Motor neuron (in vitro differentiated cells): Measurements from ENCODE around the gene HAND1. TPM values are rescaled to one million over a fixed set of nuclear protein-coding genes. Genes with fewer than 3 reads are reported as not detected.
A peak's percentile ranks its signal among the peaks of the same experiment; 100 is the strongest.

Experiments
- ATAC-seq, 8 experiments: fragments of 200-7000 bp; cut with Tn5 transposase; replicated peaks in 6 of 8; 2 replicates each; pipeline ENCODE4 v1.8.0; 2021; ENCODE audit warnings: mild to moderate bottlenecking in 8 of 8, moderate library complexity in 8 of 8
- H3K27ac ChIP-seq, 2 donors: fragments of 250-450 bp; sonication (Bioruptor Pico); 2 replicates each; pipeline ENCODE4 v1.9.0; 2021; ENCODE audit warnings: antibody characterized with exemption in 2 of 2, mild to moderate bottlenecking in 2 of 2, moderate library complexity in 1 of 2
- H3K4me1 ChIP-seq, 2 donors: fragments of 250-450 bp; sonication (Bioruptor Pico); replicated peaks in 1 of 2; 2 replicates each; pipeline ENCODE4 v1.6.1; 2021; ENCODE audit warnings: antibody characterized with exemption in 2 of 2, mild to moderate bottlenecking in 2 of 2, moderate library complexity in 1 of 2
- H3K4me3 ChIP-seq, 5 donors: fragments of 250-450 bp; sonication (Bioruptor Pico); 2 replicates each; pipeline ENCODE4 v1.9.0; 2021; ENCODE audit warnings: antibody characterized with exemption in 5 of 5, mild to moderate bottlenecking in 5 of 5, moderate library complexity in 4 of 5
- WGBS, 10 experiments: fragments of 450-650 bp; shearing (Covaris generic); methylation state at CpG; one replicate each; pipeline ENCODE4 v1.0.0; 2022; 5-methylcytosine and 5-hydroxymethylcytosine counted together
- in situ Hi-C, 9 experiments: fragments of 400-800 bp; cut with MboI; loops; one replicate each; pipeline ENCODE4 v1.15.0; 2021; ENCODE audit warnings: low sequenced_read_pairs in 9 of 9, low pct_unique_long_range_greater_than_20kb in 2 of 9; ENCODE audit not compliant: unreplicated experiment in 9 of 9
- total RNA-seq, 8 experiments: library from RNA; unstranded; fragments of 300-600 nt; gene quantifications; 2 replicates each; pipeline versions ENCODE4 v1.2.3 to v1.2.4, GENCODE V29; 2022

HAND1 gene
- total RNA-seq, 8 experiments from 2014 or later, result 0.05 to 0.38 (median 0.25) TPM; not detected in 4

DNA sequence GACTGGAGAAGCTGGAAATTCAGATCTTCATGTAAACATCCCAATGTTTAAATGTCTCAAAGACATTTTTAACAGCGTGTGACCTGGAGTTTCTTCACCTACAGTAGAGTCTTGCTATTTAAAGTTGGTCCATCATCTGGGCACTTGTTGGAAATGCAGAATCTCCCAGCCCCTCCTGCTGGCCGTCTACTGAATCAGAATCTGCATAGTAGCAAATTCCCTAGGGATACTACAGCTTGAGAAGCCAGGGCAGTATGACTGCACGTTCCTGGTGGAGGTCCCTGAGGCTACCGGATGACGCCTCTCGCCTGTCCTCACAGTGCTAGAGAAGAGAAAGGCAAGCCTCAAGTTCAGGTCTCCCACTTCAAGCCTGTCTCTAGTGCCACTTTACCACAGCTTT, 16.5 kb downstream of the HAND1 start:
- H3K4me1 ChIP-seq, result no peaks in the 10 kb centered on the region
- in situ Hi-C loops, result loop anchor here in 4 of 9 experiments (10.0 to 25.0 kb wide), 2 partner anchors 143 to 151 kb away; no protein-coding TSS in a partner anchor
- no peak overlapping the region for H3K4me3 ChIP-seq
- peak in 5 of 8 experiments; percentile 22 to 88 (median 70) for ATAC-seq
- H3K27ac ChIP-seq, result no peak overlapping the region
- WGBS, 10 experiments, result 40 to 75% (median 60%) methylated on average over 1 to 5 of the region's 6 CpGs; no CpG with 5 or more reads in 5 of the 10 experiments

DNA sequence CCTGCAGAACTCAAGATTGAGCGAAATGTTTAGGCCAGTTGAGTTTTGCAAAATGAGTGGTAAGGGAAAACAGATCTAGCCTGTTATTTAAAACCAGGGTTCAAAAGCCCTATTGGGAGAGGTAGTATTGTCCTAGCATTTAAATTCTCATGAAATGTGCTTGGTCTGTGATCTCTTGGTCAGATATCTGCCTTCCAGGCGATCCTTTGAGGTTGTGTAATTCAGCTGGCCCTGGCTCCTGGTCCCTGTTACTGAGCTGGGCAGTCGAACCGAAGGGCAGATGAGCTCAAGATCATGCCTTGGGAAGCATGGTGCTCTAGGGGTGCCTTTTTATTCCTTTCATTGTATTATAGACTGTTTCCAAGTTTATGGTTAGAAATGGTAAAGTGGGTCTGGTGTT, 17.9 kb downstream of the HAND1 start:
- ATAC-seq, result no peak
- Histone ChIP-seq H3K4me1 (no peaks in the 10 kb centered on the region), H3K27ac (no peak overlapping the region), H3K4me3 (no peak overlapping the region)
- 50 to 100% (median 100%) methylated on average over 1 to 4 of the region's 4 CpGs; no CpG with 5 or more reads in 3 of the 10 experiments for WGBS, 10 experiments
- in situ Hi-C loops, result loop anchor here in 4 of 9 experiments (10.0 to 25.0 kb wide), 2 partner anchors 145 to 152 kb away; no protein-coding TSS in a partner anchor

DNA sequence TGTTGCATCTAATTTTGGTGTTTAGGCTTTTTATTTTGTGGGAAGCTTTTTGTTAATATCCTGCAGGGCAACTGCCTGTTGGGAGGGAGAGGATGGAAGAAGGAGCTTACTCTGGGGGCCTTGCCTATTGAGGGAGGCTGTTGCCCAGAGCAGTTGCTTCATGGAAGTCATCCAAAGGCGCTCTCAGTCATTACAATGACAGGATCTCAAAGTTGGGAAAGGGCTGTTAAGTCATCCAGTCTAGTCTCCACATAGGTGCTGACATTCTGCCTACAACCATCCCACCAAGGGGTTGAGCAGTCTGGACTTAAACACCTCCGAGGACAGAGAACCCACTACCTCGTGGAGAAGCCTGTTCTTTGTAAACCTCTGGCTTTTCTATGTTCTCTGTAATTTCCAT, 19.0 kb downstream of the HAND1 start:
- ATAC-seq, result no peak
- no peak overlapping the region for H3K27ac ChIP-seq
- 60 to 100% (median 80%) methylated on average over 1 to 3 of the region's 3 CpGs; no CpG with 5 or more reads in 4 of the 10 experiments for WGBS, 10 experiments
- no peaks in the 10 kb centered on the region for H3K4me1 ChIP-seq
- in situ Hi-C loops, result loop anchor here in 3 of 9 experiments (25.0 kb wide), 1 partner anchor 153 kb away; no protein-coding TSS in a partner anchor
- H3K4me3 ChIP-seq, result no peak overlapping the region

DNA sequence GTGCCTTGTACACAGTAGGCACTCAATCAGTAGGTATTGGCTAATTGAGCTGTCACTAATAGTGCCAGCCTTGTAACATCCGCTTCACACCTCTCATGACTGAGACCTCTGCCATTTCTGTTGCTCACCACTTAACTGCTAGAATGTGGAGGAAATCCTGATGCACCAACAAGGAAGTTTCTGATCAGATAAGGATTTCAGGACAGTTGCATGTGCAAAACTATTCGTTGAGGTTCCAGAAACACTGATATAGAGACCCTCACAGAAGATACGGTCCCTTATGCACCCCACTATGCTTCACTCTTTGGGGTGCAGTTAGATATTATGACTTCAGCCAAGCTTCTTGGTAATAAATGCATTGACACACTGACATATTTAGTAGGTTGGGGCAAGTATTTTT, 21.5 kb downstream of the HAND1 start:
- in situ Hi-C loops, result loop anchor here in 3 of 9 experiments (25.0 kb wide), 1 partner anchor 156 kb away; no protein-coding TSS in a partner anchor
- WGBS, 10 experiments, result 94 to 100% (median 100%) methylated on average over 1 to 2 of the region's 3 CpGs; no CpG with 5 or more reads in 3 of the 10 experiments
- Histone ChIP-seq H3K4me1 (no peaks in the 10 kb centered on the region), H3K27ac (no peak overlapping the region), H3K4me3 (no peak overlapping the region)
- ATAC-seq, result no peak

DNA sequence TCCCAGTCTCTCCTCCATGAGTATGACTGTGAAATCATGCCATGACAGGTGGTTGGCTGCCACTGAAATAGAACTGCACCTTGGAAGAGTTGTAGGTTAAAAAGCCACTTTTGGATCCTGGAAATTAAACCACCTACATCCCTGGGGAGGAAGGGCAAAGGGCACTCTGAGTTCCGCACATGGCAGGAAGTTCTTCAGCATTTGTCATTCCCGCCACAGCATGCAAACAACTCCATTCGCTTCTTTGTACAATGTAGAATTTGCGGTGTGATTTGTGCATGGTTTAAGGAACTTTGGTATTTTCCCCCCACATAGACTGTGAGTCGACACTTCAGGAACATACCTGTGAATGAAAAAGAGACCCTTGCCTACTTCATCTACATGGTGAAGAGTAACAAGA, 22.4 kb downstream of the HAND1 start:
- ATAC-seq, result no peak
- 83 to 100% (median 96%) methylated on average over 1 to 5 of the region's 5 CpGs; no CpG with 5 or more reads in 1 of the 10 experiments for WGBS, 10 experiments
- in situ Hi-C loops, result loop anchor here in 3 of 9 experiments (25.0 kb wide), 1 partner anchor 157 kb away; no protein-coding TSS in a partner anchor

DNA sequence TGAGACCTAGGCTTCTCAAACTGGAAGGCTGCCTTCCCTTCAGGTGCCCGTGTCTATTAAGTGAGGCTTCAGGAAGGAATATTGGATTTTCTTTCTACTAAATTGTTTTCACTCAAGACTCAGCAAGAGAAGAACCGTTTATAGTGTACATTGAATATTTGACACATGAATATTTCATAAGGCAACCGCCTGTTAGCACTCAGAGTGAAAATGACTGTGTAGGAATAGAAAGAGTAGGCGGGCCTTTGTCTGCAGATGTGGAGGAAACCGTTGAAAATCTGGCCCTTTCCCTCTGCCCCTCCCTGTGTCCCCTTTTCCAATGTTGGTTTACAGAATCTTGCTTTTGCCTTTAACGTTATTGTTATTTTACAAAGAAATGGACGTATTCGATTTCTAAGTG, 26.1 kb downstream of the HAND1 start:
- no peak overlapping the region for H3K27ac ChIP-seq
- no peak overlapping the region for H3K4me3 ChIP-seq
- peak in 3 of 8 experiments; percentile 44 to 70 (median 66) for ATAC-seq
- in situ Hi-C loops, result loop anchor here in 3 of 9 experiments (25.0 kb wide), 1 partner anchor 160 kb away; no protein-coding TSS in a partner anchor
- 21 to 95% (median 80%) methylated on average over 3 to 8 of the region's 8 CpGs for WGBS, 10 experiments
- H3K4me1 ChIP-seq, result peaks cover 0 to 7% of the 10 kb centered on the region in 2 donors

More for the DNA sequence above, 22.4 kb downstream of the HAND1 start:
- no peaks in the 10 kb centered on the region for H3K4me1 ChIP-seq
- no peak overlapping the region for H3K27ac ChIP-seq
- H3K4me3 ChIP-seq, result no peak overlapping the region

DNA sequence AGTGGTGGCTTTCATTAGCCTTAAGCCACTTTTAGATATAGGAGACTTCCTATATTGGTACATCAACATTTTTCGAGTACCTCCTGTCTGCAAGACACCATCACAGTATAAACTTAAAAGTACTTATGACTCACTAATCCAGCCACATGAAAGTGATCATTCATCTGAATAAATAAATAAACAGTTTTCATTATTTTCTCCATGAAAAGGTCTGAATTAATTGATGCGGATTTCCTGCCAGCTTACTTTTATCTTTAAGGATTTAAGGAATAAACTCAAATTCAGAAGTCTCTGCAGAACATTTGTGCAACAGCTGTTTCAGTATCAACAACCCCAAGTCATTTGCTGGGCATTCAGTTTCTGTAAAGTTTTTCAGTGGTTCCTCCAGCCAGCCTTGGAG, 28.2 kb downstream of the HAND1 start:
- Histone ChIP-seq H3K4me1 (peaks cover 0 to 7% of the 10 kb centered on the region in 2 donors), H3K4me3 (no peak overlapping the region), H3K27ac (no peak overlapping the region)
- in situ Hi-C loops, result loop anchor here in 3 of 9 experiments (25.0 kb wide), 1 partner anchor 163 kb away; no protein-coding TSS in a partner anchor
- 50 to 100% (median 80%) methylated on average over 1 to 2 of the region's 2 CpGs; no CpG with 5 or more reads in 1 of the 10 experiments for WGBS, 10 experiments
- no peak for ATAC-seq

DNA sequence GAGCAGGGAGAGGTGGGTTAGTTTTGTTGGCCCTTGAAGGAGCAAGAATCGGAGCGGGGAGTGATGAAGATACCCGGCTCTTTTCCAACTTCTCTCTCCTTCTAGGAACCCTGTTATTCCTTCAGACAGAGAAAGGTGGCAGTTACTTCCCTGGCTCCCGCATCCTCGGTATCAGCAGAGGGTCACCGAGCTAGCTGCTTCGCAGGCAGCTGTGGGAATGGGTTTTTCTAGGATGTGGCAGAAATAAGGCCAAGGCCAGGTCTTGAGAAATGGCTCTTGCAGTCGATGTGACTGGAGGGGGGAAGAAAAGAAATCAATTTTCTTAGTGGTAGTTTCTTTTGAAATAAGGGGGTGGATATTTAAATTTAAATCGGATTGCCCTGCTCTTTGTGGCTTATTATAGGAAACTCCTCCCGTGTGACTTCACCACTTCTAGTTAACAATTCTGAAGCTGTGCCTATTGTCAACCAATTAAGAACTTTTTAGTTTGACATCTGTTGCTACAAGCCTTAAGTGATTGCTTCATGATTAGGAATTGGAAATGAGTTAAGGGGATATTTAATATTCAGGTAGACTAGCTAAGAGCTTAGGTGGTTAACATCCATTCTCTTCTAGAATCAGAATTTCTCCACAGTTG, 30.8 kb downstream of the HAND1 start:
- in situ Hi-C loops, result no loop called here
- H3K4me3 ChIP-seq, result peak overlapping the region; percentile 71 to 93 (median 84)
- peaks cover 0 to 9% of the 10 kb centered on the region in 2 donors for H3K4me1 ChIP-seq
- ATAC-seq, result peak in 2 of 8 experiments; percentile 0
- 0 to 8% (median 2%) methylated on average over 1 to 8 of the region's 10 CpGs; no CpG with 5 or more reads in 1 of the 10 experiments for WGBS, 10 experiments
- no peak overlapping the region for H3K27ac ChIP-seq

DNA sequence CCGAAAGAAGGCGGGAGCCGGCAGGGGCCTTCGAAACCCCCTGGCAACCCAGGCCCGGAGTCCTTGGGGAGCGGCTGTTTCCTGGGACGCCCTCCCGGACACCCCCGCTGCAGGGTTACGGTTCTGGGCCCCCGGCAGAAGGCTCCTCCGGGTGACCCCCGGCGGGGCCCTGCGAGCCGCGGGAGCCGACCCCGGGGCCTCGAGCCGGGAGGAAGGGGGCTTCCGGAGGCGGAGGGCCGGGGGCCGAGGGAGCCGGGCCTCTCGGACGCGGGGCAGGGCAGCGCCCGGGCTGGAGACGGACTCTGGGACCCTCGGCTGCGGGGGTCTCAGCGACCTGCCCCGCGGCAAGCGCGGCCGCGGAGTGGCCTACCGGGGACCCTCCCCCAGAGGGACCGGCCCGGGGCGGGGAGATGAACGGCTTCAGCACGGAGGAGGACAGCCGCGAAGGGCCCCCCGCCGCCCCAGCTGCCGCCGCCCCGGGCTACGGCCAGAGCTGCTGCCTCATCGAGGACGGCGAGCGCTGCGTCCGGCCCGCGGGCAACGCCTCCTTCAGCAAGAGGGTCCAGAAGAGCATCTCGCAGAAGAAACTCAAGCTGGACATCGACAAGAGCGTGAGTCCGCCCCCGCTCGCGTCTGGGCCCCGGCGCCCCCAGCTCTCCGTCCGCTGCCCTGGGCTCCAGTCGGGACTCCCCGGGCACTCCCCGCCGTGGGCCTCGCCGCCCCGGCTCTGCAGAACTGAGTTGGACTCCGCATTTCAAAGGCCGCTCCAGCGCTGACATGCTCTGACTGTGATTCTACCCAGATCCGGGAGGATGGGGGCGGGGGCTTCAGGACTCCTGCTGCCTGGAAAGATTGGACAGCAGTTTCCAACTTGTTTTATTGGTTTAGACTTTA, 31.6 kb downstream of the HAND1 start:
- in situ Hi-C loops, result no loop called here
- peak; percentile 25 to 44 (median 36) for ATAC-seq
- WGBS, 10 experiments, result 0% methylated on average over 1 of the region's 87 CpGs; no CpG with 5 or more reads in 7 of the 10 experiments
- Histone ChIP-seq H3K4me1 (peaks cover 0 to 9% of the 10 kb centered on the region in 2 donors), H3K27ac (peak overlapping the region in 1 of 2 donors; percentile 47), H3K4me3 (peak overlapping the region; percentile 71 to 93 (median 84))

DNA sequence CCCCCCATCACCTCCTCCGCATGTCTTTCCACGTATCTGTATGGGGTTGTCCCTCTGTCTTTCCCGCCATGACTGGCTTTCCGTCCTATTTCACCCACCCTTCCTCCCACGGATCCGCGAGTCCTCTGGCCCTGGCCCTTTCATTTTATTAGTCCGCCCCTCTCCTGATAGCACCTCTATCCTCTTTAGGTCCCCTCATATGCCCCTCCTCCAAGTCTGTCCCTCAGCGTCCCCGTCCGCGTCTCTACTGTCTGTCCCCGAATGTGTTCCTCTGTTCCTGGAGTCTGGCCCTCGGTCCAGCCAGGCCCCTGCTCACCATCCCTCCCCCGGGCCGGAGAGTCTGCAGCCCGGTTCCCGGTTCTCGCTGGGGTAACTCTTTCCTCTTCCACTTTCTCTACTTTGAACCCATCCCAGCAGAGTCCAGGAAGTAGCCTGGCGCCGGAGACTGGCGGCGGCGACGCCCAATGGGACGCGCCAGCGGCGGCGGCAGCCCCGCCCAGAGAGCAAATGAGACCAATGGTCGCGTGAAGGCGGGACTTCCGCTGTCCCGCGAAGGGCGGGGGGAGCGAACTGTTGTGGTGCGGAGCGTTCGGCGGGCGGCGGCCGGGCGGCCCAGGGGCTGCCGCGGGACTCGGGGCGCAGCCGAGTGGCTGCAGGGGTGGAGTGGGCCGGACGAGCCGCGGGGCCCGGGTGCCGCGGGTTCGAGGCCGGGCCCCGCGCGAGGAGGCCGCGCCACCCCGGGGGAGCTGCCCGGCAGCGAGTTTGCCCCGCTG, 32.4 kb downstream of the HAND1 start, which contains the start of gene SAP30L:
SAP30L (plus strand) TSS at position 576 of the 773 bp plus-strand sequence. CDS start 608 bp downstream, outside the sequence.
- Histone ChIP-seq H3K4me1 (peaks cover 0 to 9% of the 10 kb centered on the region in 2 donors), H3K4me3 (peak within 1 kb of the TSS; percentile 71 to 93 (median 84)), H3K27ac (peak within 1 kb of the TSS in 1 of 2 donors; percentile 47)
- ATAC-seq, result peak; percentile 78 to 94 (median 92)
- in situ Hi-C loops, result no loop called here
- WGBS, 10 experiments, result 0 to 3% (median 0%) methylated on average over 2 to 13 of the region's 70 CpGs; no CpG with 5 or more reads in 1 of the 10 experiments

DNA sequence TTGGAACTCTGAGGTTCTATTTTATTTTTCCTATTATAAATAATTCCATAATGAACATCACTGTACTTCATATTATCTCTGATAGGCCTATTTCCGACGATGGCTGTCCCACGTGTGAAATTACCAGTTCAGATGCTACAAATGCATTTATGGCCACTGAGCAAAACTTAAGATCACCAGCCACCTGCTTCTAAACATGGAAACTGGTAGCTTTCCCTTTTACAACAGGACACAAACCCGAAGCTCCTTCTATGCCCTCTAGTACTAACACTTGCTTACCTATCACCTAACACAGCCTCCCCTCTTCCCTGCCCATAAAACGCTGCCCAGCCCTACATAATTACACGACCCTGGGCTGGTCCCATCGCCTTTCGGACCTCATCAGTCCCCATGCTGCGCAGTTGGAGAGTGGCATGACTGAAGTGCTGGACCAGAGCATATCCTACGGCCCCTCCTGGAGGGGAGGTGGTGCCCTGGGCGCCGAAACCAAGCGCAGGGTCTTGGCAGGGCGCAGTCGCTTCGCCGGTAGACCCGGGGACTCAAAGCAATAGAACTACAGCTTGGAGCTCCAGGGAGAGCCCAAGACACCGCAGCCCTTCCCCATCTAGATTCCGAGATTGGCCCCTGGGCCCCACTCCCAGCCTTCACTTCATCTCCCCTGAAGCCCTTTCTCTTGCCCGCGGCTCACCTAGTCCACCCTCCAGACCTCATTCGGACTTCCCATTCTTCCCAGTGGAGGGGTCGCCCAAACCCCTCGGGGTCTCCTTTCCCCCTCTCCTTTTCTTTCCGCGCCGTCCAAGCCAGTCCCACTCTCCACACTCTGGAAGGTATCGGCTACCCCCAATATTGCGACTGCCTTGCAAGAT, 33.2 kb downstream of the HAND1 start:
- peak overlapping the region; percentile 71 to 93 (median 84) for H3K4me3 ChIP-seq
- peaks cover 0 to 9% of the 10 kb centered on the region in 2 donors for H3K4me1 ChIP-seq
- in situ Hi-C loops, result no loop called here
- 0 to 27% (median 13%) methylated on average over 5 to 13 of the region's 30 CpGs; no CpG with 5 or more reads in 3 of the 10 experiments for WGBS, 10 experiments
- peak in 4 of 8 experiments; percentile 2 to 3 (median 3) for ATAC-seq
- no peak overlapping the region for H3K27ac ChIP-seq
